Gastroesophageal sphincter (tissue), 3 donors: ENCODE measurements around the gene DRC7.

Experiments used
- POLR2A ChIP-seq, 2 donors: fragments of 450-650 bp; IDR thresholded peaks; one replicate each; pipeline ENCODE4 v1.6.1; 2017; ENCODE audit warnings: antibody characterized with exemption in 2 of 2, mild to moderate bottlenecking in 2 of 2, moderate library complexity in 1 of 2
- TF ChIP-seq, protein P1 (sequence below), 4 experiments: fragments of 200-600 bp in 2 of 4; fragments of 450-650 bp in 2 of 4; sonication (generic) in 1 of 4; IDR thresholded peaks; one replicate each; pipeline ENCODE4 v1.5.1; 2017 to 2019; ENCODE audit warnings: antibody characterized with exemption in 4 of 4, mild to moderate bottlenecking in 2 of 4, moderate library complexity in 2 of 4

DNA sequence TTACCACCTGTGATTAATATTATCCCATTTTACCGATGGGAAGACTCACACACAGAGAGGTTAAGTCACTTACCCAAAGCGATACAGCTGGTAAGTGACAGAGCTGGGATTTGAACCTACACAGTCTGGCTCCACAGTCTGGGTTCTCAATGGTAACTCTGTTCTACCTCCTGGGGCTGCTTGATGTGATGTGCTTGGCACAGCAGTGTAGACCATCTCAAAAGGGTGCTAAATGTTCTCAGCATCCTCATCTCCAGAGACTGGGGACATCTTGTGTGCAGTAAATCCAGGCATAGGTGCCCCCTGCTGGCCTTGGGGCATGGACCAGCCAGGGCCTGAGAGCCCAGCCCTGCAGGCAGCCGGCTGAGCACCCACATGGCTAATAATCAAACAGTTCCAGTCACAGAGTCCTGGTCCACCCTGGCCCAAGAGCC, 25.6 kb downstream of the DRC7 start:
- no peak for TF ChIP-seq POLR2A (IDR thresholded peaks at IDR 0.05)
- TF ChIP-seq, protein P1, sequence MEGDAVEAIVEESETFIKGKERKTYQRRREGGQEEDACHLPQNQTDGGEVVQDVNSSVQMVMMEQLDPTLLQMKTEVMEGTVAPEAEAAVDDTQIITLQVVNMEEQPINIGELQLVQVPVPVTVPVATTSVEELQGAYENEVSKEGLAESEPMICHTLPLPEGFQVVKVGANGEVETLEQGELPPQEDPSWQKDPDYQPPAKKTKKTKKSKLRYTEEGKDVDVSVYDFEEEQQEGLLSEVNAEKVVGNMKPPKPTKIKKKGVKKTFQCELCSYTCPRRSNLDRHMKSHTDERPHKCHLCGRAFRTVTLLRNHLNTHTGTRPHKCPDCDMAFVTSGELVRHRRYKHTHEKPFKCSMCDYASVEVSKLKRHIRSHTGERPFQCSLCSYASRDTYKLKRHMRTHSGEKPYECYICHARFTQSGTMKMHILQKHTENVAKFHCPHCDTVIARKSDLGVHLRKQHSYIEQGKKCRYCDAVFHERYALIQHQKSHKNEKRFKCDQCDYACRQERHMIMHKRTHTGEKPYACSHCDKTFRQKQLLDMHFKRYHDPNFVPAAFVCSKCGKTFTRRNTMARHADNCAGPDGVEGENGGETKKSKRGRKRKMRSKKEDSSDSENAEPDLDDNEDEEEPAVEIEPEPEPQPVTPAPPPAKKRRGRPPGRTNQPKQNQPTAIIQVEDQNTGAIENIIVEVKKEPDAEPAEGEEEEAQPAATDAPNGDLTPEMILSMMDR (IDR thresholded peaks at IDR 0.05) = peak in 2 of 4 experiments; percentile 17 to 42
